ENCODE measurements around the gene DCST1.
A peak's percentile ranks its signal among the peaks of the same experiment; 100 is the strongest.

The DCST1 gene

GRCh38 chr1:155057788-155058211, 24.2 kb downstream of the DCST1 start:
- no peak for DNase-seq

- no peak for DNase-seq
These were observed 27.1 kb downstream of the DCST1 start for GRCh38 chr1:155060736-155061135.

GRCh38 chr1:155061381-155062150, 27.9 kb downstream of the DCST1 start:
- peak; percentile 95 for DNase-seq

- DNase-seq: no peak
These were observed 28.6 kb downstream of the DCST1 start for GRCh38 chr1:155062151-155062686.

- peak; percentile 77 for DNase-seq
These were observed 29.2 kb downstream of the DCST1 start for GRCh38 chr1:155062702-155063411.

GRCh38 chr1:155063550-155064110, 30.0 kb downstream of the DCST1 start, which contains the start of gene EFNA4:
Gene EFNA4 (plus strand): TSS chr1:155063740. CDS start chr1:155063824, 84 bp downstream.
- DNase-seq: peak; percentile 87

- no peak for DNase-seq
These were observed 30.6 kb downstream of the DCST1 start for GRCh38 chr1:155064111-155064831.

GRCh38 chr1:155064832-155065429, 31.3 kb downstream of the DCST1 start:
- DNase-seq: no peak

- DNase-seq: no peak
These were observed 33.2 kb downstream of the DCST1 start for GRCh38 chr1:155066777-155067176.

- no peak for DNase-seq
These were observed 35.0 kb downstream of the DCST1 start for GRCh38 chr1:155068599-155068998.

GRCh38 chr1:155069551-155070157, 36.0 kb downstream of the DCST1 start:
- no peak for DNase-seq

GRCh38 chr1:155070158-155070621, 36.6 kb downstream of the DCST1 start:
- no peak for DNase-seq

GRCh38 chr1:155070721-155071569, 37.3 kb downstream of the DCST1 start:
- DNase-seq: peak; percentile 83

GRCh38 chr1:155071701-155072100, 38.1 kb downstream of the DCST1 start:
- no peak for DNase-seq

GRCh38 chr1:155072531-155073289, 39.1 kb downstream of the DCST1 start:
- no peak for DNase-seq

GRCh38 chr1:155073377-155074242, 40.0 kb downstream of the DCST1 start:
- DNase-seq: no peak

GRCh38 chr1:155075535-155075934, 41.9 kb downstream of the DCST1 start:
- DNase-seq: no peak

GRCh38 chr1:155076371-155076770, 42.7 kb downstream of the DCST1 start:
- no peak for DNase-seq

- DNase-seq: no peak
These were observed 43.7 kb downstream of the DCST1 start for GRCh38 chr1:155077346-155077745.
